HepG2 (cell line): ENCODE measurements around the gene CYP2W1. TPM values are rescaled to one million over a fixed set of nuclear protein-coding genes. Genes with fewer than 3 reads are reported as not detected.
A peak's percentile ranks its signal among the peaks of the same experiment; 100 is the strongest.

Experiments
- ATAC-seq: fragments of 200-7000 bp; cut with Tn5 transposase; 3 replicates; pipeline ENCODE4 v1.9.1; 2020; ENCODE audit warnings: mild to moderate bottlenecking, moderate library complexity
- BruUV-seq: library from RNA; stranded (reverse); fragments of 400-500 nt; replicated peaks from 2 replicates; lab custom pipeline; 2021; lab: Mats Ljungman, UMichigan
- CTCF ChIA-PET: fragments of 300-600 bp; formaldehyde crosslinking; extraction: SDS; loops from one replicate; lab custom pipeline; 2021; ENCODE audit warnings: low total read pairs, inconsistent platforms, low intra/inter-chr PET ratio; lab: Yijun Ruan, JAX
- POLR2A ChIA-PET: fragments of 350-600 bp; sonication (Branson Sonifier 250); formaldehyde crosslinking; loops from one replicate; lab custom pipeline; 2020; ENCODE audit warnings: antibody characterized with exemption, inconsistent platforms; lab: Yijun Ruan, JAX
- DNase-seq: peaks from one replicate; pipeline ENCODE4 v3.0.0-alpha.2; 2015; ENCODE audit warnings: low spot score
- FAIRE-seq: peaks from 3 replicates; lab custom pipeline; 2011; peaks lifted over from hg19 to GRCh38; lab: Jason Lieb, UNC
- H2AFZ ChIP-seq: one replicate; pipeline ENCODE4 v1.6.1; 2011; ENCODE audit warnings: low read length, inconsistent platforms
- H3K27ac ChIP-seq: fragments of 300-600 bp; 3 replicates; pipeline ENCODE4 v1.8.0; 2011; ENCODE audit warnings: mixed run types, mild to moderate bottlenecking, mixed read lengths, low read length, inconsistent platforms; ENCODE audit not compliant: insufficient read depth; ENCODE audit errors: extremely low read length
- H3K27me3 ChIP-seq, 2 experiments: fragments of 200-600 bp in 1 of 2; 2 replicates in 1 of 2; 3 replicates in 1 of 2; pipeline versions ENCODE4 v1.6.0 to v1.8.0; 2011; ENCODE audit warnings: low read length in 2 of 2, mild to moderate bottlenecking in 2 of 2, moderate library complexity in 2 of 2, inconsistent platforms in 1 of 2; ENCODE audit not compliant: insufficient read depth in 2 of 2, control insufficient read depth in 1 of 2
- H3K36me3 ChIP-seq, 2 experiments: fragments of 200-600 bp in 1 of 2; replicated peaks in 1 of 2; 2 replicates in 1 of 2; 3 replicates in 1 of 2; pipeline versions ENCODE4 v1.5.1 to v1.8.0; 2011; ENCODE audit warnings: low read length in 2 of 2, inconsistent platforms in 1 of 2; ENCODE audit not compliant: insufficient read depth in 2 of 2, control insufficient read depth in 1 of 2
- H3K4me1 ChIP-seq: 2 replicates; pipeline ENCODE4 v1.5.1; 2012; ENCODE audit warnings: low read length, inconsistent platforms; ENCODE audit not compliant: insufficient read depth
- H3K4me2 ChIP-seq: 2 replicates; pipeline ENCODE4 v1.6.0; 2011; ENCODE audit warnings: low read depth, low read length, inconsistent platforms
- H3K4me3 ChIP-seq, 3 experiments: fragments of 200-600 bp in 1 of 3; sonication (generic), shearing (Covaris generic) in 1 of 3; replicated peaks in 1 of 3; 2 replicates each; pipeline ENCODE4 v1.5.1; 2011 to 2016; ENCODE audit warnings: low read length in 3 of 3, inconsistent platforms in 2 of 3, low read depth in 2 of 3, mild to moderate bottlenecking in 2 of 3, control low read depth in 1 of 3, mixed read lengths in 1 of 3; ENCODE audit not compliant: insufficient read depth in 1 of 3
- H3K79me2 ChIP-seq: one replicate; pipeline ENCODE4 v1.6.1; 2011; ENCODE audit warnings: low read length, inconsistent platforms; ENCODE audit not compliant: insufficient read depth
- H3K9ac ChIP-seq: 2 replicates; pipeline ENCODE4 v1.6.0; 2011; ENCODE audit warnings: mild to moderate bottlenecking, low read depth, low read length, inconsistent platforms; ENCODE audit not compliant: insufficient read depth
- H3K9me3 ChIP-seq: 2 replicates; pipeline ENCODE4 v1.5.1; 2012; ENCODE audit warnings: mild to moderate bottlenecking, low read length
- H4K20me1 ChIP-seq: 2 replicates; pipeline ENCODE4 v1.6.0; 2011; ENCODE audit warnings: inconsistent platforms, mild to moderate bottlenecking, low read length, moderate library complexity; ENCODE audit not compliant: insufficient read depth
- AGO2 ChIP-seq: fragments of 200-400 bp; formaldehyde crosslinking; optimal IDR thresholded peaks from 2 replicates; pipeline ENCODE3; 2017; ENCODE audit warnings: mild to moderate bottlenecking, low read depth, low read length, moderate library complexity
- ARID4A ChIP-seq: sonication (generic); formaldehyde crosslinking; IDR thresholded peaks from 2 replicates; pipeline ENCODE4 v1.5.0; 2020; ENCODE audit warnings: mild to moderate bottlenecking, missing genetic modification reagents, borderline replicate concordance
- ARNTL ChIP-seq: sonication (generic); formaldehyde crosslinking; IDR thresholded peaks from 2 replicates; pipeline ENCODE4 v1.4.0; 2020; ENCODE audit warnings: mild to moderate bottlenecking, missing genetic modification reagents
- ATF2 ChIP-seq: sonication (generic); formaldehyde crosslinking; IDR thresholded peaks from 2 replicates; pipeline ENCODE4 v1.4.0; 2020; ENCODE audit warnings: missing genetic modification reagents
- NR2C2 ChIP-seq: sonication (generic); formaldehyde crosslinking; IDR thresholded peaks from 2 replicates; pipeline ENCODE4 v1.4.0; 2020; ENCODE audit warnings: missing genetic modification reagents, mild to moderate bottlenecking, moderate library complexity, borderline replicate concordance
- SP2 ChIP-seq: sonication (generic); formaldehyde crosslinking; IDR thresholded peaks from 2 replicates; pipeline ENCODE4 v1.5.1; 2020; ENCODE audit warnings: mild to moderate bottlenecking, missing genetic modification reagents
- TCF7 ChIP-seq: sonication (generic); IDR thresholded peaks from 2 replicates; pipeline ENCODE4 v1.6.1; 2016; ENCODE audit warnings: antibody characterized with exemption, low read depth
- ZBTB7A ChIP-seq: sonication (generic); formaldehyde crosslinking; IDR thresholded peaks from 2 replicates; pipeline ENCODE4 v1.8.0; 2022; ENCODE audit warnings: mild to moderate bottlenecking, missing genetic modification reagents
- ZFP91 ChIP-seq: sonication (generic); formaldehyde crosslinking; IDR thresholded peaks from 2 replicates; pipeline ENCODE4 v1.9.0; 2022; ENCODE audit warnings: missing genetic modification reagents, mild to moderate bottlenecking, borderline replicate concordance
- ZNF670 ChIP-seq: sonication (generic); formaldehyde crosslinking; IDR thresholded peaks from 2 replicates; pipeline ENCODE4 v1.8.0; 2022; ENCODE audit warnings: mild to moderate bottlenecking, missing genetic modification reagents, borderline replicate concordance
- WGBS: methylation state at CpG from one replicate; pipeline ENCODE4 v1.1.6; 2017; ENCODE audit warnings: low lambda C conversion rate; 5-methylcytosine and 5-hydroxymethylcytosine counted together
- in situ Hi-C: cut with HindIII; loops from 2 replicates; pipeline ENCODE4 v1.10.0; 2017; ENCODE audit warnings: low pct_unique_long_range_greater_than_20kb; ENCODE audit not compliant: extremely low pct_ligation_motif_present
- intact Hi-C: fragments of 100-400 bp; cut with micrococcal nuclease; formaldehyde crosslinking; loops from one replicate; pipeline ENCODE4 v1.10.0; 2022; ENCODE audit not compliant: unreplicated experiment
- polyA plus RNA-seq, 8 experiments: library from polyadenylated mRNA; depleted of rRNA in 3 of 8; stranded (reverse) in 7 of 8; unstranded in 1 of 8; fragments of >200 nt; fragmentation: Illumina TruSeq in 4 of 8; extraction: Trizol in 4 of 8; gene quantifications; 2 replicates each; pipeline versions ENCODE4 v1.2.1 to v1.2.3, GENCODE V29; 2011 to 2016; ENCODE audit warnings: low read depth in 4 of 8, missing spikeins in 1 of 8, mixed read lengths in 1 of 8; ENCODE audit not compliant: insufficient read depth in 1 of 8
- total RNA-seq, 5 experiments: library from RNA; depleted of rRNA; stranded (reverse); fragments of >200 nt; fragmentation: Illumina TruSeq; extraction: Trizol; gene quantifications; 2 replicates each; pipeline ENCODE4 v1.2.3, GENCODE V29; 2016; ENCODE audit warnings: low read depth in 1 of 5

CYP2W1 gene
- total and polyA plus RNA-seq, 2 of the 13 experiments (the other 11 are each of a cell fraction or from before 2014, with no cell fraction given): 19.5 to 31.7 TPM

GRCh38 chr7:1010226-1010625 is 27.2 kb downstream of the CYP2W1 start:
- H4K20me1 ChIP-seq: no peaks in the 10 kb centered on the region
- no peak overlapping the region for H3K4me3 ChIP-seq
- H3K9me3 ChIP-seq: no peaks in the 10 kb centered on the region
- no peak overlapping the region for H2AFZ ChIP-seq
- 95% methylated on average over 4 of the region's 13 CpGs for WGBS
- in situ Hi-C loops (no loop called here), intact Hi-C loops (no loop called here)
- H3K27ac ChIP-seq: no peak overlapping the region
- peaks cover 4% of the 10 kb centered on the region for H3K79me2 ChIP-seq
- ATAC-seq: no peak
- H3K27me3 ChIP-seq: no peaks in the 10 kb centered on the region
- no peak for FAIRE-seq
- H3K9ac ChIP-seq: no peak overlapping the region
- H3K4me1 ChIP-seq: peaks cover 8% of the 10 kb centered on the region
- POLR2A ChIA-PET: no interaction called here
- H3K4me2 ChIP-seq: no peak overlapping the region
- TF ChIP-seq AGO2 (peak; percentile 42), SP2 (CRISPR knock-in tag) (no peak)
- H3K36me3 ChIP-seq: peaks cover 3 to 7% of the 10 kb centered on the region in 2 experiments; a peak in 2 of 5 replicates
- DNase-seq: no peak
- CTCF ChIA-PET: no interaction called here
- BruUV-seq: no TSS peak

GRCh38 chr7:1011297-1012003 is 28.5 kb downstream of the CYP2W1 start:
- Histone ChIP-seq H3K79me2 (peaks cover 6% of the 10 kb centered on the region), H3K4me1 (peaks cover 20% of the 10 kb centered on the region), H3K9ac (no peak overlapping the region), H3K27me3 (no peaks in the 10 kb centered on the region), H3K27ac (no peak overlapping the region), H3K36me3 (peaks cover 3 to 7% of the 10 kb centered on the region in 2 experiments; a peak in 2 of 5 replicates), H3K4me3 (no peak overlapping the region), H2AFZ (no peak overlapping the region), H3K9me3 (no peaks in the 10 kb centered on the region), H4K20me1 (no peaks in the 10 kb centered on the region), H3K4me2 (no peak overlapping the region)
- WGBS: 94% methylated on average over 9 of the region's 13 CpGs
- no peak for DNase-seq
- POLR2A ChIA-PET: no interaction called here
- no TSS peak for BruUV-seq
- CTCF ChIA-PET: no interaction called here
- ATAC-seq: no peak
- intact Hi-C loops: no loop called here
- FAIRE-seq: no peak
- in situ Hi-C loops: no loop called here
- TF ChIP-seq ATF2 (CRISPR knock-in tag) (no peak), TCF7 (no peak), ZNF670 (CRISPR knock-in tag) (no peak), ARNTL (CRISPR knock-in tag) (no peak), ZFP91 (CRISPR knock-in tag) (no peak), NR2C2 (CRISPR knock-in tag) (no peak), ARID4A (CRISPR knock-in tag) (no peak), ZBTB7A (CRISPR knock-in tag) (no peak)
